ENCODE results near the gene NEK4. TPM values are rescaled to one million over a fixed set of nuclear protein-coding genes. Genes with fewer than 3 reads are reported as not detected.

The NEK4 gene
- total RNA-seq, 4 donors from 2014 or later = 16.4 to 25.6 (median 22.4) TPM

- Histone ChIP-seq H3K27ac (no peak overlapping the region), H3K27me3 (no peaks in the 10 kb centered on the region), H3K9me3 (no peaks in the 10 kb centered on the region), H3K4me3 (no peak overlapping the region), H3K4me1 (no peaks in the 10 kb centered on the region), H3K36me3 (no peaks in the 10 kb centered on the region)
- intact Hi-C loops (cut with DNase I; ENCODE audit: low total_unique reads) = no loop called here
- TF ChIP-seq POLR2A (IDR thresholded peaks at IDR 0.05) = no peak
- no peak for TF ChIP-seq CTCF (IDR thresholded peaks at IDR 0.05 in 4 of 5, conservative IDR thresholded peaks at IDR 0.05 in 1 of 5)
- in situ Hi-C loops (cut with MboI; ENCODE audit: low sequenced_read_pairs in 4 of 4) = no loop called here
- ATAC-seq (no peak), DNase-seq (no peak)
Observed at GRCh38 chr3:52786330-52787215, 15.8 kb upstream of the NEK4 start.

- peak; percentile 1 to 6 for DNase-seq
- H3K9me3 ChIP-seq = no peaks in the 10 kb centered on the region
- H3K36me3 ChIP-seq = no peaks in the 10 kb centered on the region
- intact Hi-C loops (cut with DNase I; ENCODE audit: low total_unique reads) (no loop called here), in situ Hi-C loops (cut with MboI; ENCODE audit: low sequenced_read_pairs in 4 of 4) (no loop called here)
- ATAC-seq = no peak
- no peak for TF ChIP-seq CTCF (IDR thresholded peaks at IDR 0.05 in 4 of 5, conservative IDR thresholded peaks at IDR 0.05 in 1 of 5)
- no peak for TF ChIP-seq POLR2A (IDR thresholded peaks at IDR 0.05)
- no peak overlapping the region for H3K27ac ChIP-seq
- no peaks in the 10 kb centered on the region for H3K4me1 ChIP-seq
- no peak overlapping the region for H3K4me3 ChIP-seq
- H3K27me3 ChIP-seq = no peaks in the 10 kb centered on the region
Observed at GRCh38 chr3:52784931-52785590, 14.3 kb upstream of the NEK4 start.

- DNase-seq (peak in 1 of 2 donors; percentile 6), ATAC-seq (no peak)
- no peak for TF ChIP-seq CTCF (IDR thresholded peaks at IDR 0.05 in 4 of 5, conservative IDR thresholded peaks at IDR 0.05 in 1 of 5)
- no peak for TF ChIP-seq POLR2A (IDR thresholded peaks at IDR 0.05)
- no peak overlapping the region for H3K27ac ChIP-seq
- in situ Hi-C loops (cut with MboI; ENCODE audit: low sequenced_read_pairs in 4 of 4) = no loop called here
- no peaks in the 10 kb centered on the region for H3K27me3 ChIP-seq
- H3K9me3 ChIP-seq = no peaks in the 10 kb centered on the region
- no peaks in the 10 kb centered on the region for H3K36me3 ChIP-seq
- intact Hi-C loops (cut with DNase I; ENCODE audit: low total_unique reads) = no loop called here
- H3K4me1 ChIP-seq = no peaks in the 10 kb centered on the region
- H3K4me3 ChIP-seq = no peak overlapping the region
Observed at GRCh38 chr3:52784021-52784621, 13.4 kb upstream of the NEK4 start.

- DNase-seq = peak; percentile 1 to 8
- intact Hi-C loops (cut with DNase I; ENCODE audit: low total_unique reads) = no loop called here
- in situ Hi-C loops (cut with MboI; ENCODE audit: low sequenced_read_pairs in 4 of 4) = no loop called here
Observed at GRCh38 chr3:52783211-52783555, 12.4 kb upstream of the NEK4 start.

More at GRCh38 chr3:52783211-52783555, 12.4 kb upstream of the NEK4 start:
- H3K9me3 ChIP-seq = no peaks in the 10 kb centered on the region
- no peak overlapping the region for H3K27ac ChIP-seq
- TF ChIP-seq POLR2A (IDR thresholded peaks at IDR 0.05) = no peak
- TF ChIP-seq CTCF (IDR thresholded peaks at IDR 0.05 in 4 of 5, conservative IDR thresholded peaks at IDR 0.05 in 1 of 5) = no peak
- H3K27me3 ChIP-seq = no peaks in the 10 kb centered on the region
- no peaks in the 10 kb centered on the region for H3K4me1 ChIP-seq
- ATAC-seq = no peak
- H3K36me3 ChIP-seq = no peaks in the 10 kb centered on the region
- H3K4me3 ChIP-seq = no peak overlapping the region
